ENCODE measurements around the gene VPS13A.

DNA sequence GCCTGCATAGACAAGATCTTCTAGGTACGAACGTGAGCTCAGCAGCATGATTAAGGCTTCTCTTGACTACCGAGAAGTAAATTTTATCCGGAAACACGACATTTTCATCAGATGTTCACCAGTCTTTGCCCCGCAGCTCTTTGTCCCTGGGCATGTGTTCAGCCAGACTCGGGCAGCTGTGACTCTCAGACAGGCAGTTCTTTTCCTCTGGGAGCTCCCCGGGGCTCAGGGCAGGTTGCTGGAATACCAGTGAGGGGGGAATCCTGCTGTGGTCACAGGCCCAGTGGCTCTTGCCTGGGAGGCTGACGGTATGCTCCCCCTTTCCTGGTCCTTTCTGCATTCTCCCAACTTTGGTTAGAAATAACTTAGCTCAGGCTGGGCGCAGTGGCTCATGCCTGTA is 284.7 kb downstream of the VPS13A start:
- TF ChIP-seq, protein P1, sequence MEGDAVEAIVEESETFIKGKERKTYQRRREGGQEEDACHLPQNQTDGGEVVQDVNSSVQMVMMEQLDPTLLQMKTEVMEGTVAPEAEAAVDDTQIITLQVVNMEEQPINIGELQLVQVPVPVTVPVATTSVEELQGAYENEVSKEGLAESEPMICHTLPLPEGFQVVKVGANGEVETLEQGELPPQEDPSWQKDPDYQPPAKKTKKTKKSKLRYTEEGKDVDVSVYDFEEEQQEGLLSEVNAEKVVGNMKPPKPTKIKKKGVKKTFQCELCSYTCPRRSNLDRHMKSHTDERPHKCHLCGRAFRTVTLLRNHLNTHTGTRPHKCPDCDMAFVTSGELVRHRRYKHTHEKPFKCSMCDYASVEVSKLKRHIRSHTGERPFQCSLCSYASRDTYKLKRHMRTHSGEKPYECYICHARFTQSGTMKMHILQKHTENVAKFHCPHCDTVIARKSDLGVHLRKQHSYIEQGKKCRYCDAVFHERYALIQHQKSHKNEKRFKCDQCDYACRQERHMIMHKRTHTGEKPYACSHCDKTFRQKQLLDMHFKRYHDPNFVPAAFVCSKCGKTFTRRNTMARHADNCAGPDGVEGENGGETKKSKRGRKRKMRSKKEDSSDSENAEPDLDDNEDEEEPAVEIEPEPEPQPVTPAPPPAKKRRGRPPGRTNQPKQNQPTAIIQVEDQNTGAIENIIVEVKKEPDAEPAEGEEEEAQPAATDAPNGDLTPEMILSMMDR (IDR thresholded peaks at IDR 0.05 in 4 of 5, conservative IDR thresholded peaks at IDR 0.05 in 1 of 5) = no peak
- no peak for TF ChIP-seq POLR2A (IDR thresholded peaks at IDR 0.05)
